ENCODE data around the gene ARHGAP23.

ARHGAP23 gene

GRCh38 chr17:38442548-38442947, 14.3 kb downstream of the ARHGAP23 start:
- DNase-seq = no peak

GRCh38 chr17:38443356-38444031, 15.2 kb downstream of the ARHGAP23 start:
- DNase-seq = peak; percentile 65

GRCh38 chr17:38444151-38444550, 15.9 kb downstream of the ARHGAP23 start:
- DNase-seq = peak; percentile 84

GRCh38 chr17:38447502-38448085, 19.3 kb downstream of the ARHGAP23 start:
- DNase-seq = no peak

- DNase-seq = no peak
Measured at GRCh38 chr17:38448208-38448771, 20.0 kb downstream of the ARHGAP23 start.

GRCh38 chr17:38449364-38449763, 21.1 kb downstream of the ARHGAP23 start:
- DNase-seq = no peak

GRCh38 chr17:38450557-38451029, 22.3 kb downstream of the ARHGAP23 start:
- DNase-seq = no peak

- DNase-seq = no peak
Measured at GRCh38 chr17:38451030-38451839, 23.0 kb downstream of the ARHGAP23 start.

GRCh38 chr17:38451840-38452529, 23.7 kb downstream of the ARHGAP23 start:
- no peak for DNase-seq

- DNase-seq = no peak
Measured at GRCh38 chr17:38452719-38453118, 24.5 kb downstream of the ARHGAP23 start.

GRCh38 chr17:38453951-38454421, 25.7 kb downstream of the ARHGAP23 start:
- peak; percentile 56 for DNase-seq

GRCh38 chr17:38454532-38454931, 26.3 kb downstream of the ARHGAP23 start:
- DNase-seq = peak; percentile 71

- no peak for DNase-seq
Measured at GRCh38 chr17:38455288-38455915, 27.1 kb downstream of the ARHGAP23 start.

- DNase-seq = no peak
Measured at GRCh38 chr17:38456031-38456815, 28.0 kb downstream of the ARHGAP23 start.

GRCh38 chr17:38457577-38458371, 29.5 kb downstream of the ARHGAP23 start:
- DNase-seq = no peak

GRCh38 chr17:38458521-38458920, 30.3 kb downstream of the ARHGAP23 start:
- DNase-seq = no peak

- DNase-seq = no peak
Measured at GRCh38 chr17:38459567-38459966, 31.3 kb downstream of the ARHGAP23 start.

GRCh38 chr17:38460082-38460715, 31.9 kb downstream of the ARHGAP23 start:
- no peak for DNase-seq

- no peak for DNase-seq
Measured at GRCh38 chr17:38460716-38461630, 32.7 kb downstream of the ARHGAP23 start.
